Measurements from ENCODE around the gene CARD11. TPM values are rescaled to one million over a fixed set of nuclear protein-coding genes. Genes with fewer than 3 reads are reported as not detected.
"Not testable (repeated sequence)": the region's sequence is repeated elsewhere in the genome, so short reads cannot be mapped to it uniquely, and the experiment has no call there.

Gene CARD11
- total RNA-seq, 1 experiment from 2014 or later = 0.43 TPM

DNA sequence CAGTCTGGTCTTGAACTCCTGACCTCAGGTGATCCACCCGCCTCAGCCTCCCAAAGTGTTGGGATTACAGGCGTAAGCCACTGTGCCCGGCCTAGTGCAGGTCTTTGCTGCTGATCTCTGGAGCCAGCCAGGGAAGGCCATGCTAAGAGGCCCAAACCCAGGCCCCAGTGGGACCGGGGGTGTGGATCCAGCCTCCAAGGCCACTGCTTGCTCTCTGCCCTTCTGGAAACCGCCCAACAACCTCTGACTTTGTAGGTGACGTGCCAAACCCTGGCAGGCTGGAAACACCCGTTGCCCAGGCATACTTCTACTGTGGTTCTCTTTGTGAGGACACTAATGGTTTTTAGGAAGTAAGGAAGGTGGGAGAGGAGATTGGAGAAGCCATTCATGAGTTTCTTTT, 116.1 kb downstream of the CARD11 start:
- no peak for DNase-seq (ENCODE audit: low read depth)

DNA sequence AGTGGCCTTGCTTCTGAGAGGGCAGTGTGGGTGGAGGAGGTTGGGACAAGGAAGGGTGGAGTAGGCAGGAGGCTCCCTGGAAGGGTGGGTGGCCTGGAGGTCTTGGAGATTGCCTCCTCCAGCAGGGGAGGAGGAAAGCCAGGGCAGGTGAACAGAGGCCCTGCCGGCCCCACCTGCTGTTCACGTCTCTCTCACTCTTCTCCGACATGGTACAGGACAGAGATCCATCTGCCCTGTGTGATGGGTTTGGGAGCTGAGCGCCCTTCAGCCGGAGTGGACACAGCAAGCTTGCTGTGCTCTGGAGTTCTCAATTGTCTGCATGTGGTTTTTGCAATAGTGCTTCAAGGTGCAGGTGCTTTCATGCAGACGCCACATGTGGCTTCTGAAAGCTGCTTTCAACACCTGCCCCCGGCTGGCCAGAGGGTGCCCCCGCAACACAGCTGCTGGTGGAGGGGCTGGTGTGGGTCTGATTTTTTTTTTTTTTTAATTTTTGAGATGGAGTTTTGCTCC, 116.7 kb downstream of the CARD11 start:
- no peak for DNase-seq (ENCODE audit: low read depth)

DNA sequence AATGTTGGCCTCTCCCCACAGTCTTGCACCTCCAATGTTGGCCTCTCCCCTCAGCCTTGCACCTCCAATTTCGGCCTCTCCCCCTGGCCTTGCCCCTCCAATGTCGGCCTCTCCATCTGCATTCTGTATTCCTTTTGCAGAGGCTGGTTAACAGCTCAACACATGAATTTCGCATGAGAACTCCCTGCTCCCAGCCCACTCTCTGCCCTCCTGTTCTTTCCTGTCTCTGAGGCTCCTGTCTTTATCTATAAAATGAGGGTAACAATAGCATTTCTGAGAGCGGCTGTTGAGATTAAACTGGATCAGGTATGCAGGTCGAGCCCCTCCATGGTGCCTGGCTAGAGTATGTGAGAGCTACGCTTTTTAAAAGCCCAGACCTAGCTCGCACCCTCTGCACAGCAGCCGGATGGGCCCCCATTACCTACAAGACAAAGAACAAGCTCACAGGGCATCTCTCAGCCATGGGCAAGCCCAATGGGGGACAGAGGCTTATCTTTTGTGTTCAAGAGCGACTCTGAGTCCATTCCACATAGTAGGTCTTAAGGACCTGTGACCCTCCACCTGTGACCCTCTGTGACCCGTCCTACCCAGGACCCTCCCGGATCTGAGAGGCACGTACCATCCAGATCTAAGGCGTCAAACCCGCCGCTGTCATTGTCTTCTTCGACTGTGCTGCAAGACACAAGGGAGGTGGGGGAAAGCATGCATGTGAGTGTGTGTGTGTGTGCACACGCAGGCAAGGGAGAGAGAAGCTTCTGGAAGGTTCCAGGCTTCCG, 117.4 kb downstream of the CARD11 start:
- DNase-seq (ENCODE audit: low read depth) = no peak

DNA sequence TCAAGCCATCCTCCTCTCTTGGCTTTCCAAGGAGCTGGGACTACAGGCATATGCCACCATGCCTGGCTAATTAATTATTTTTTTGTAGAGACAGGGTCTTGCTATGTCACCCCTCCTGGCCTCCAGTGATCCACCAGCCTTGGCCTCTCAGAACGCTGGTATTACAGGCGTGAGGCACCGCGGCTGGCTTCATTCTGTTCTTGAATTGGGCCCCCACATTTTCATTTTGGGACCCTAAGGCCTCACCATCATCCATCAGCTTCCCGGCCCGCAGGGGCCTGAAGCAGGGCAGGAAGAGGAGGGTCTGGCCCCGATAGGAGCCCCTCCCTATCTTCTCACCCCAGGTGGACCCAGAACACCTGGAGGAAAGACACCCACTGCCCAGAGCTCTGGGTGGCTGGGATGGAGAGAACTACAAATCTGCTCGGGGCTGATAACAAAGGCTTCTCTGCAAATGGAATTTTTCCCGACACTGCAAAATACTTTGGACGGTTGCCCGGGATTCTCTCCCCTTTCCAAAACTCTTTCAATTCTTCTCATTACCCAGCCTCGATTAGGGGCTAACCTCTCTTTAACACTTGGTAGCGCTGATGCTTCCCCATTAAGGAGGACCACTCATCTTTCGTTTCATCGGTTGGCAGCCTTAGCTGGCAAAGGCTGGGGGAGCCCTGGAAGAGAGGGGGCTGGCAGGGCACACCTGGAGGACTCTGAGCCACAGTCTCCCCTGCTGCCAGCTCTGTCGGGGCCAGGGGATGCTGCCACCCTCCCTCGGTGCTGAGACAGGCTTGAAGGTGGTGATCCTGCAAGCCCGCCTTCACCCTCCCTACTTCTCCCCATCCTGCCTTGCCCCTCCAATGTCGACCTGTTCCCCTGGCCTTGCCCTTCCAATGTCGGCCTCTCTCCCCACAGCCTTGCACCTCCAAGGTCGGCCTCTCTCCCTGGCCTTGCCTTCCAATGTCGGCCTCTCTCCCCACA, 118.5 kb downstream of the CARD11 start:
- DNase-seq (ENCODE audit: low read depth) = no peak

DNA sequence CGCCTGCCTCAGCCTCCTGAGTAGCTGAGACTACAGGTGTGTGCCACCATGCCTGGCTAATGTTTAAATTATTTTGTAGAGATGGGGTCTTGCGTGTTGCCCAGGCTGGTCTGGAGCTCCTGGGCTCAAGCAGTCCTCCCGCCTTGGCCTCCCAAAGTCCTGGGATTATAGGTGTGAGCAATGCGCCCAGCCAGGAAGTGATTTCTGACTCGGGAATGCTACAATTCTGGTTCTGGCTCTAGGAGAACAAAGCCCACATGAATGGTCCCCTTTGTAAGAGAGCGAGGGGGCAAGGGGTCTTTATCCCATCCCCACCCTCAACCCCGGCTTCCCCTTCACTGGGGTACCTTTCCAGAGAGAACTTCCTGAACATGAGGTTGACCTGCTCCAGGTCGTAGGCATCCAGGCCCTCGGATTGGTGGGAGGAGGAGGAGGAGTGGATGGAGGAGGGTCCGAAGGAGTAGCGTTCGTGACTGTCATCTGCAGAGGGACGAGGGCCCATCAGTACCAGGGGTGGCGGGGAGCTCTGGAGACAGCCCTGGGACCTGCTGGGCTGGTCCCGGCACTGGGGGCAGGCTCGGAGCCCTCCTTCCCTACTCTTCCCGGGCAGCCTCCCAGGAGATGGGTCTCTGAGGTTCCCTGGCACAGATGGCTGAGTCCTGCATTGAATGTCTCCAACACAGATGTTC, 119.6 kb downstream of the CARD11 start:
- no peak for DNase-seq (ENCODE audit: low read depth)

DNA sequence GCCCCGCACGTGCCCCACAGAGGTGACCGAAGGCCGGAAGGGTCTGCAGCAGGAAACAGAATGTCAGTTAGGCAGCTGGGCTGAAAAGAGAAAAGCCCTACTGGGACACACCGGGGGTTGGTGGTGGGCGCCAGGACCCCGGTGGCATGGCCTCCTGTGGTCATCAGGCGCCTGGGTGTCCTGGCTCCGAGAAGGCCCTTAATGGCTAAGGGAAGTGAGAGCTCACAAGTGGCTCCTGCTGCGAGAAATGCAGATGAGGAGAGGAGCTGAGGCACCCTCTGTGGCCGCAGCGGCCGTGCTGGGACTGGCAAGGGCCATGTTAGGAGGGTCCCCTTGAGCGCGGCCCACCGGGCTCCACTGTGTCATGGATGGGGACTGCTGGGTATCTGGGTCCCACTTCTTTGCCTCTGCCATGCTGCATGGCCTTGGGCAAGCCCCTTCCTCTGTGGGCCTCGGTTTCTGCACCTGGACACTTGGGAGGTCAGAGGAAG, 120.3 kb downstream of the CARD11 start:
- no peak for DNase-seq (ENCODE audit: low read depth)

DNA sequence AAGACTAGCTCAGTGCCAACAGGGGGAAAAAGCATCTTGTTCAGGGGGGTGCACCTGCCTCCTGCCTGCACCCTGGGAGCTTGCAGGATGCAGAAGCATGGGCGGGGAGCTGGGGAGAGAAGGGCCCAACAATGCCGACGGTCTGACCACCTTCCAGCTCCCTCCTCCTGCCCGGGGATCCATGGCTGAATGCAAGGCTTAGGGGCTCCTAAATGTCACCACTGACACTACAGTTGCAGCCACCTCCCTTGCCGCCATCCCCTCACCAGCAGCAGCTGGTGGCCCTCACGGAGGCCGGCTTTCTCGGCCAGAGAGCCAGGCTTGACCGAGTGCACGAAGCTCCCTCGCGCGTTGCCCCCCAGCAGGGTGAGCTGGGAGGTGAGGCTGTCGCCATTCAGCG, 120.8 kb downstream of the CARD11 start:
- DNase-seq (ENCODE audit: low read depth) = no peak

DNA sequence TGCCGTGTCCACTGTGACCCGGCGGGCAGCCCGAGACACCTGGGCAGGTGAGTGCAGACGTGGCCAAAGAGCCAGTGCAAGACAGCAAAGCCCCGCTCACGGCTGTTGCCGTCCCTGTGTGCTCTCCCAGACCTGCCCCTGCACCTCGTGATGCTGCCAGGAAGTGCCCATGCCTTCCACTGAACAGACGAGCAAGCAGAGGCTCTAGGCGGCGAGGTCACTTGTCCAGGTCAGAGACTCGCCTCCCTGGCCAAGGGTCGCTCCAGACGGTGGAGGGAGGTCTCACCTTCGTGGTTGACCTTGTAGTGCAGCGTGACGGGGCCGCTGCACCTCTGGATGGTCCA, 121.3 kb downstream of the CARD11 start:
- DNase-seq (ENCODE audit: low read depth) = no peak

DNA sequence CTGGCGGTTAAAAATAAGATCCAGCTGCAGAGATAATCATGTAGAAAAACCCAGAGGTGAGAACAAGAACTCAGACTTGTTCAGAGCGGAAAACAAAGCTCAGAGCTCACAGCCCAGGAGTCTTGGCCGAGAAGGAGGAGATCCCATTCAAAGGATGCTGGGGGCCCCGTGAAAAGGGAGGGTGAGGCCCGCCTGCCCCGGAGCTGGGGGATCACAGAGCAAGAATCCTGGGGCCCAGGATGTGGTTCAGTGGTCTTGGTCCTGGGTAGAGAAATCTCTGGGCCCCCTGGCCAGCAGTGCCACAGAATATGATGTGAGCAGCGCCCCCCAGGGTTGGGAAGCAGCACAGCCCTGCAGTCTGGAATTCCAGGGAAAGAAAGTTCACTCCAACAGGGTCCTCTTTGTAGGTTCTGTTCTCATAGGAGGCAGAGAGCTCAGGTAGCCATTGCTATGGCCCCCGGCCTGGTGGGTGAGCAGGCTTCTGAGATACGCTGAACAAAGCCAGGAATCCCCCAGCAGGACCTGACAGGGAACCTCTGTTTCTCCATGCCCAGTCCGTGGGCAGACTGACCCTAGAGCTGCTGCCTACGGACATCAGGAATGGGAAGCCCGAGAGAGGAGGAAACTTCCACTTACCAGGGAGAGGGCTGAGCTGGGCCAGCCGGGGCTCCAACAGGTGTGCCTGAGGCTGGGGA, 121.9 kb downstream of the CARD11 start:
- no peak for DNase-seq (ENCODE audit: low read depth)

DNA sequence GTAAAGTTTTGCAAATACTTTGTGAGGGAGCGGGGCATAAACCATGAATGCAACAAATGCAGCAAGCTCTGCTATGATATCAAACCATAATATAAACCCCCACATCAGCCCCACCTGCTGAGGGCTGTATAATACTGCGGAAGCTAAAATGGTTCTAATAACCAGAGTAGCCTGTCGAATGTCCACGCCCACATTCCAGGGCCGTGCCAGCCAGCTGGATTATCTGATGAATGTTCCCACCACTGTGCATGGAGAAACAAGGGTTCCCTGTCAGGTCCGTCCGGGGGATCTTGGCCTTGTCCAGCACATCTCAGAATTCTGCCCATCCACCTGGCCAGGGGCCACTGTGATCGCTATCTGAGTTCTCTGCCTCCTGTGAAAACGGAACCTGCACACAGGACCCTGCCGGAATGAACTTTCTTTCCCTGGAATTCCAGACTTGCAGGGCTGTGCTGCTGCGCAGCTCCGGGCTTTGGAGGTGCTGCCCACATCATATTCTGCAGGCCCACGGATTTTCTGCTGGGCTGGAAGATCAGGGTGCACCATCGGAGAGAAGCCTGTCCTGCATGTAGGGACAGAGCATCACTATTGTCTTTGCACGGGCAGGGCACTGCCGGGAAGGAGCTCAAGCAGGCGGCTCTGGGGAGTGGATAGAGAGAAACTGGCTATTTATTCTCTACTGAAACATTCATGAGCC, 122.6 kb downstream of the CARD11 start:
- DNase-seq (ENCODE audit: low read depth) = no peak

DNA sequence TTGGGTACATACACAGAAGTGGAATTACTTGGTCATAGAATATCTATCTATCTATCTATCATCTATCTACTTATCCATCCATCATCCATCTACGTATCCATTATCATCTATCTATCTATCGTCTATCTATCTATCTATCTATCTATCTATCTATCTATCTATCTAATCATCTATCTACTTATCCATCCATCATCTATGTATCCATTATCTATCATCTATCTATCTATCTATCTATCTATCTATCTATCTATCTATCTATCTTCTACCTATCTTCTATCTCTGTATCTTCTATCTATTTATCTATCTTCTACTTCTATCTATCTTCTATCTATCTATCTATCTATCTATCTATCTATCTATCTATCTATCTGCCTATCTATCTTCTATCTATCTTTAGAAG, 123.2 kb downstream of the CARD11 start:
- DNase-seq (ENCODE audit: low read depth) = not testable (repeated sequence)

DNA sequence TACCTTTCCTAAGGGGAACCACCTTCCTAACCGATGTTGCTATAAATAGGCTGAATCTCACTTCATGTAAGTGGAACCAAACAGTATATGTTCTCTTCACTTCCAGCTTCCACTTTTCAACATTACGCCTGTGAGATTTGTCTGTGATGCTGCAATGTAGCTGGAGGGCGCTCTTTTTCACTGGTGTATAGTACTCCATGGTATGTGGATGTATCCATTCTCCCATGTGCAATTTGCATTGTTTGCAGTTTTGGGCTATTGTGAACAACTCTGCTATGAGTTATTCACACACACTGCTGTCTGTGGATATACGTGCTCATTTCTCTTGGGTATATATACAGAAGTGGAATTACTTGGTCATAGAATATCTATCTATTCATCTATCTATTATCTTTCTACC, 123.6 kb downstream of the CARD11 start:
- no peak for DNase-seq (ENCODE audit: low read depth)

DNA sequence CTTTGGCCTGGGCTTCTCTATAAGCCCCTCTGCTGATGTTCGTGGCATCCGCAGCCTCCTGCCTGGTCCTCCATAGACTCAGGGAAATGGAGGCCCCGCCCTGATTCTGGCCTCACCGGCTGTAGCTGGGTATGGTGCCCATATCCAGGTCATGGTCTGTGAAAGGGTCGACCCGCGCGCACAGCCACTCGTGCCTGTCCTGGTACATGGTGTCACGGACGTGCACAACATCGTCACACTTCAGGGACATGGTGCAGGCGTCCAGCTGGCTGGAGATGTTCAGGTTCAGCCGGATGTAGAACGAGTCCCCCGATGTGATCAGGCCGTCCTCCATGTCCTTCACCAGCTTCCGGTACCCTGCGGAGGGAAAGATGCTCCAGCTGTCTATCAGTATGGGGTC, 124.4 kb downstream of the CARD11 start:
- no peak for DNase-seq (ENCODE audit: low read depth)

DNA sequence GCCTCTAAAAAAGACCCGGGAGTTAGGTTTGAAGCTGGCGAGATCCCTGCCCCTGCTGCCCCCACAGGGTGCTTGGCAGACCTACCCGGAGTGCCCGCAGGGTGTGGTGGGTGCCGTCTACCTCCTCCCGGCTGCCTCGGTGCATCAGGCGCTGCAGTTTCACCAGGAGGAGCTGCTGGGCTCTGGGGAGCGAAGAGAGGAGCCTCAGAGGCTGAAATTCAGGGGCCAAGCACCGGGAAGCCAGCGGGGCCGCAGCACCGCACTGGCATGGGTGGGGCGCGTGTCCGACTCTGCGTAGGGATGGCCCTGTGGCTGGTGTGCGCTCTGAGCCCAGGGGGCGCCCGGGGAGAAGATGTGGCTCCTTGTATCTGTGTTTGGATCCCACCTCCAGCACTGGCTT, 125.3 kb downstream of the CARD11 start:
- DNase-seq (ENCODE audit: low read depth) = no peak

DNA sequence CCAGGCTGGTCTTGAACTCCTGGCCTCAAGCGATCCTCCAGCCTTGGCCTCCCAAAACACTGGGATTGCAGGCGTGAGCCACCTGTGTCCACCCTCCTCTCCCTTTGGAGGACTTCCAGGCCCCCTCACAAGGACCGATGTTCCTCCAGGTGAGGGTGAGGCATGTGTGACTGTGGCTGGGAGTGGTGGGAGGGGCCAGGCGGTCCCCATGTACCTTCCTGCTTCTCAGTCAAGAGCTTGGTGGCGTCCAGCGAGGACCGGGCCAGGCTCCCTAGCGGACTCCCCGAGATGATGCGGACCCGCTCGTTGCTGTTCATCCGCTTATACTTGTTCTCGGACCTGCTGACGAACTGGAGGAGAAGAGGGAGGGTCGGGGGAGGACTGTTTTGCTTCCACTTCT, 128.6 kb downstream of the CARD11 start:
- no peak for DNase-seq (ENCODE audit: low read depth)

DNA sequence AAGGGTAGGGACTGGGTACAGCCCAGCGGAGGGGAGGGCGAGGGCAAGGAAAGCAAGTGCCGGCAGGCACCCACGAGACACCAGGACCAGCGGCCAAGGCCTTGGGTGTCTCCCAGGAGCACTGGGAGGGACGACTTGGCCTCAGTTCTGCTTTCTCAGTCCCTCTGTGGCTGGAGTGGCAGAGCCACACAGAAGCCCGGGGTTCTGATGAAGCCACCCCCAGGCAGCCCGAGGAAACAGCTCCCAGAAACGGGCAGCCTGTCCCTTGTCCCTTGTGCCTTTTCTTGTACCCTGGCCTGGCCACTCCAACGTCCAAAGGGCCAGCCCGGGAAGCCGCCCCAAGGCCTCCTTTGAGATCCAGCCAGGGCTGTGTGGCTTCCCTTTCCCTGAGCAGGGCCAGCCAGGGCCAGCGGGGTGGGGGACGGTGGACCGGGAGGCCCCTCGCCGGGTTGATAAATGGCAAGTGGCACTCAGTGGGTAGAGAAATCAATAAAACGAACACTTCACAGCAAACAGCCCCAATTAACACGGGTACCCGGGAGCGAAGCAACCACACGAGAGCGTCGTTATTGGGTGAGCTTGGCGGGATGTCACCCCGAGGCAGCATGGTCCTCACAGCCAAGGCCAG, 129.8 kb downstream of the CARD11 start:
- no peak for DNase-seq (ENCODE audit: low read depth)

DNA sequence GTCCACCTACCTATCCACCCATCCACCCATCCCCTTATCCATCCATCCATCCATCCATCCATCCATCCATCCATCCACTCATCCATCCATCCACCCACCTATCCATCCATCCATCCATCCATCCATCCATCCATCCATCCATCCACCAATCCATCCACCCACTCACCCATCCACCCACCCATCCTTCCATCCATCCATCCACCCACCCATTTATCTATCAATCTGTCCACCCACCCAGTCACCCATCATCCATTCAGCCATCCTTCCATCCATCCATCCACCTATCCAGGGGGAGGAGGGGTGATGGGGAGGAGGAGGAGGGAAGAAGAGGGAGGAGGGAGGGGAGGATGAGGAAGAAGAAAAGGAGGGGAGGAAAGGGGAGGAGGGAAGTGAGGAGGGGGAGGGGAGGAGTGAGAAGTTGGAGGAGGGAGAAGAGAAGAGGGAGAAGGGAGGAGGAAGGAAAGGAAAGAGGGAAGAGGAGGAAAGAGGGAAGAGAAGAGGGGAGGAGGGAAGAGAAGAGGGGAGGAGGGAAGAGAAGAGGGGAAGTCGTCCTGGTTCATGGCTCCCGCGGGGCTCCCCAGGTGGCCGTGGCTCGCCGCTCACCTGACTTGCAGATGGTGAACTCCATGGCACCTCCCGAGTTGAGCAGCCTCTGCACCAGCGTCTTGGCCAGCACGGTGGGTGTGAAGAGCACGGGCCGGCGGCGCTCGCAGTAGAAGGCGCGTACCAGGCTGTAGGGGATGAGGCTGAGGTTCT, 130.8 kb downstream of the CARD11 start:
- DNase-seq (ENCODE audit: low read depth) = no peak

DNA sequence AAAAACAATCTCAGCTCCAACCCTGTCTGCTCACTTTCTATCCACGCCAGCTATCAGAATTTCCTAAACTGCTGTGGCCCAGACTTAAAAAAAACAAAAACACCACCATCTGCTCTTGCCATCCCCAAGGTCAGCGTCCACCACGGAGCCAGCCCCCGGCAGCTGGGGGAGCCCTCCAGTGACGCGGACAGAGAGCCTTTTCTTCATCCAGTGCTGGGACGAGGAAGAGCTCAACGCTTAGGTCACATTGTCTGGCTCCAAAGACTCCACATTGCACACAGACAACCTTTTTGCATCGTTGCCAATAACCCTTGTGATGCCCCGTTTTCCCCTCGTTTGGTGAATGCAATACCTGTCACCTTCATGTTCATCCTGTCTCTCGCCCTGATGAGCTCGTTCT, 132.2 kb downstream of the CARD11 start:
- DNase-seq (ENCODE audit: low read depth) = no peak

DNA sequence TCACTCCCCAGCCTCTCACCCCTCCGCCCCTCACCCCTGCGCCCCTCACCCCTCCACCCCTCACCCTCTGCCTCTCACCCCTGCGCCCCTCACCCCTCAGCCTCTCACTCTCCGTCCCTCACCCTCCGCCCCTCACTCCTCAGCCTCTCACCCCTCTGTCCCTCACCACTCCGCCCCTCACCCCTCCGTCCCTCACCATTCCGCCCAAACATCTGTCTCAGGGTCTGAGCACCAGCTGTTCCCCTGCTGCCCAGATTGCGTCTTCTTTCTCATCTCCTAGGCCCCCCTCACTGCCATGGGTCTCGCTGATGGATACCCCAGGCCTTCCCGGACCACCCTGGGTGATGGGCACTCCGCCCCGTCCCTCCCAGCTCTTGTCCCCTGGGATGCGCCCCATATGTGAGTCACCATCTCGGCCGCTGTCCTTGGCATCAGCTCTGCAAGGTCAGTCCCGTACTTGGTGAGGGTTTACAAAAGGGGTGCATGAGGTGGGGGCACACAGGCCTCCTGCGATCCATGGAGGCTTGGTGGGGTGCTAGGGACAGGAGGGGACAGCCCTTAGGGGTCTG, 134.1 kb downstream of the CARD11 start:
- no peak for DNase-seq (ENCODE audit: low read depth)

Measured in HT1080 (cell line).